ENCODE measurements around the gene RPS8. TPM values are rescaled to one million over a fixed set of nuclear protein-coding genes. Genes with fewer than 3 reads are reported as not detected.
A peak's percentile ranks its signal among the peaks of the same experiment; 100 is the strongest.
"Not testable (repeated sequence)": the region's sequence is repeated elsewhere in the genome, so short reads cannot be mapped to it uniquely, and the experiment has no call there.

The RPS8 gene
- total and polyA plus RNA-seq, 2 donors from 2014 or later: 1,449 to 1,538 TPM

DNA sequence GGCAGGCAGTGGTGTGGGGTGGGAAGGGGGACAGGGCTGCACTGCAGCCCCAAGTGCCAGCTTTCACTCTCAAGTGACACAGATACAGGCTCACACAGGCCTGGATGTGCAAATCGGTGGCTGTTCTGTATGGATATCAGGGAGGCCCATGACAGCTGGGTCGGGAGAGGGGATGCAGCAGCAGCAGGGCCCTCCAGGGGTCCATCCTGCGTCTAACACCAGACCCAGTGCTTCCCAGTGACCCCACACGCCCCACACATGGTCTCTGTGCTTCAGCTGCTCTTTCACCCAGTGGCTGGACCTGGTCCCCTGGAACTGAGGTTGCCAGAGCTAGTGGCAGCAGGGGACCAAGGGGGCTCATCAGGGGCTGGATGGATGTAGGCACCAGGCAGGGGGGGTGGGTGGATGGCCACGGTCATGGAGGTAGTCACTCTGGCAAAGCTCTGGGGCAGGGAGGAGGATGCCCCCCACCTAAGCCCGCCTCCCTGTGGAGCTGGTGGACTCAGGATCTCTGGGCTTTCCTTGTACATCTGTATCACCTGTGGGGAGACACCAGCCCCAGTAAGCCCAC is 46.9 kb downstream of the RPS8 start:
- no peak for FAIRE-seq
- TF ChIP-seq, protein P1, sequence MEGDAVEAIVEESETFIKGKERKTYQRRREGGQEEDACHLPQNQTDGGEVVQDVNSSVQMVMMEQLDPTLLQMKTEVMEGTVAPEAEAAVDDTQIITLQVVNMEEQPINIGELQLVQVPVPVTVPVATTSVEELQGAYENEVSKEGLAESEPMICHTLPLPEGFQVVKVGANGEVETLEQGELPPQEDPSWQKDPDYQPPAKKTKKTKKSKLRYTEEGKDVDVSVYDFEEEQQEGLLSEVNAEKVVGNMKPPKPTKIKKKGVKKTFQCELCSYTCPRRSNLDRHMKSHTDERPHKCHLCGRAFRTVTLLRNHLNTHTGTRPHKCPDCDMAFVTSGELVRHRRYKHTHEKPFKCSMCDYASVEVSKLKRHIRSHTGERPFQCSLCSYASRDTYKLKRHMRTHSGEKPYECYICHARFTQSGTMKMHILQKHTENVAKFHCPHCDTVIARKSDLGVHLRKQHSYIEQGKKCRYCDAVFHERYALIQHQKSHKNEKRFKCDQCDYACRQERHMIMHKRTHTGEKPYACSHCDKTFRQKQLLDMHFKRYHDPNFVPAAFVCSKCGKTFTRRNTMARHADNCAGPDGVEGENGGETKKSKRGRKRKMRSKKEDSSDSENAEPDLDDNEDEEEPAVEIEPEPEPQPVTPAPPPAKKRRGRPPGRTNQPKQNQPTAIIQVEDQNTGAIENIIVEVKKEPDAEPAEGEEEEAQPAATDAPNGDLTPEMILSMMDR (IDR thresholded peaks at IDR 0.05; ENCODE audit: borderline replicate concordance, extremely low read depth, insufficient read depth): no peak
- Histone ChIP-seq H3K36me3 (ENCODE audit: control insufficient read depth in 2 of 3, insufficient read depth in 3 of 3, low read length in 3 of 3) (no peaks in the 10 kb centered on the region), H3K9me3 (ENCODE audit: control insufficient read depth in 2 of 3, insufficient read depth in 1 of 3, low read length in 3 of 3) (no peaks in the 10 kb centered on the region), H3K4me1 (ENCODE audit: control insufficient read depth in 2 of 3, insufficient read depth in 2 of 3, low read depth in 1 of 3, low read length in 3 of 3) (peaks cover 0 to 12% (median 0%) of the 10 kb centered on the region in 3 donors), H3K27me3 (ENCODE audit: control insufficient read depth, insufficient read depth, low read length) (no peaks in the 10 kb centered on the region), H3K9ac (ENCODE audit: low read length in 3 of 3) (no peak overlapping the region), H3K4me3 (ENCODE audit: low read length in 3 of 3) (no peak overlapping the region), H3K27ac (ENCODE audit: low read depth in 2 of 2, low read length in 2 of 2) (no peak overlapping the region)
- peak in 1 of 5 donors; percentile 65 for DNase-seq
- intact Hi-C loops (cut with DNase I): no loop called here

DNA sequence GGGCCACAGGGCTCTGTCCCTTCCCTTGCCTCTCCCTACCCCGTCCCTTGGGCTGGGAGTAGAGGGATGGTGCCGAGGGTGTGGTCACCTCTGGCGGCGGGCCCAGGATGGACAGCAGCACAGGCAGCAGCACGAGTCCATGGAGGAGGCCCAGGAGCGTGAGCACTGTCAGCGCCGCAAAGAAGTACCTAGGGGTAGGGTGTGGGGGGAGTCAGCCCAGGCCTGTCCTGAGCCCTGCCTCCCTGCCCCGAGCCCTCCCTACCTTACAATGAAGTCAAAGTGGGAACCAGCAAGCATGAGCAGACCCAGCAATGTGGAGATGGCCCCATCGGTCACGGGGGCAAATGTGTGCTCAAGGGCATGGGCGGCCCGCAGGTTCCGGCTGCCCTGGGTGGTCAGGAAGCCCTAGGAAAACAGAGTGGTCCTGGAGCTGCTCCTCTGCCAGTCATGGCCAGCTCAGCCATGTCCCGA is 47.7 kb downstream of the RPS8 start:
- Histone ChIP-seq H3K27me3 (ENCODE audit: control insufficient read depth, insufficient read depth, low read length) (no peaks in the 10 kb centered on the region), H3K27ac (ENCODE audit: low read depth in 2 of 2, low read length in 2 of 2) (no peak overlapping the region), H3K4me1 (ENCODE audit: control insufficient read depth in 2 of 3, insufficient read depth in 2 of 3, low read depth in 1 of 3, low read length in 3 of 3) (peaks cover 0 to 12% (median 0%) of the 10 kb centered on the region in 3 donors), H3K4me3 (ENCODE audit: low read length in 3 of 3) (no peak overlapping the region), H3K9me3 (ENCODE audit: control insufficient read depth in 2 of 3, insufficient read depth in 1 of 3, low read length in 3 of 3) (no peaks in the 10 kb centered on the region), H3K36me3 (ENCODE audit: control insufficient read depth in 2 of 3, insufficient read depth in 3 of 3, low read length in 3 of 3) (no peaks in the 10 kb centered on the region), H3K9ac (ENCODE audit: low read length in 3 of 3) (no peak overlapping the region)
- TF ChIP-seq, protein P1 (IDR thresholded peaks at IDR 0.05; ENCODE audit: borderline replicate concordance, extremely low read depth, insufficient read depth): no peak
- intact Hi-C loops (cut with DNase I): no loop called here
- no peak for FAIRE-seq
- DNase-seq: peak in 1 of 5 donors; percentile 68

DNA sequence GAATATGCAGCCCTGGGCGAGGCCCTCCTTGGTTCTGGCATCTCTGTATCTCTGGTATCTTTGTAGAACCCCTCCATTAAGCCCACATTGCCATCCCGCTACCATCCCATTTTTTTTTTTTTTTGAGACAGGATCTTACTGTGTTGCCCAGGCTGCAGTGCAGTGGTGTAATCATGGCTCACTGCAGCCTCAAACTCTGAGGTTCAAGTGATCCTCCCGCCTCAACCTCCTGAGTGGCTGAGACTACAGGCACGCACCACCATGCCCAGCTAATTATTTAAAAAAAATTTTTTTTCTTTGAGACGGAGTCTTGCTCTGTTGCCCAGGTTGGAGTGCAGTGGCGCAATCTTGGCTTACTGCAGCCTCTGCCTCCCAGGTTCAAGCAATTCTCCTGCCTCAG is 49.1 kb downstream of the RPS8 start:
- H3K36me3 ChIP-seq (ENCODE audit: control insufficient read depth in 2 of 3, insufficient read depth in 3 of 3, low read length in 3 of 3); intact Hi-C loops (cut with DNase I); H3K4me3 ChIP-seq (ENCODE audit: low read length in 3 of 3); H3K27me3 ChIP-seq (ENCODE audit: control insufficient read depth, insufficient read depth, low read length); FAIRE-seq; H3K27ac ChIP-seq (ENCODE audit: low read depth in 2 of 2, low read length in 2 of 2); H3K9ac ChIP-seq (ENCODE audit: low read length in 3 of 3); H3K9me3 ChIP-seq (ENCODE audit: control insufficient read depth in 2 of 3, insufficient read depth in 1 of 3, low read length in 3 of 3): not testable (repeated sequence)
- peaks cover 0 to 10% (median 0%) of the 10 kb centered on the region in 3 donors for H3K4me1 ChIP-seq (ENCODE audit: control insufficient read depth in 2 of 3, insufficient read depth in 2 of 3, low read depth in 1 of 3, low read length in 3 of 3)
- DNase-seq: peak in 1 of 5 donors; percentile 35

DNA sequence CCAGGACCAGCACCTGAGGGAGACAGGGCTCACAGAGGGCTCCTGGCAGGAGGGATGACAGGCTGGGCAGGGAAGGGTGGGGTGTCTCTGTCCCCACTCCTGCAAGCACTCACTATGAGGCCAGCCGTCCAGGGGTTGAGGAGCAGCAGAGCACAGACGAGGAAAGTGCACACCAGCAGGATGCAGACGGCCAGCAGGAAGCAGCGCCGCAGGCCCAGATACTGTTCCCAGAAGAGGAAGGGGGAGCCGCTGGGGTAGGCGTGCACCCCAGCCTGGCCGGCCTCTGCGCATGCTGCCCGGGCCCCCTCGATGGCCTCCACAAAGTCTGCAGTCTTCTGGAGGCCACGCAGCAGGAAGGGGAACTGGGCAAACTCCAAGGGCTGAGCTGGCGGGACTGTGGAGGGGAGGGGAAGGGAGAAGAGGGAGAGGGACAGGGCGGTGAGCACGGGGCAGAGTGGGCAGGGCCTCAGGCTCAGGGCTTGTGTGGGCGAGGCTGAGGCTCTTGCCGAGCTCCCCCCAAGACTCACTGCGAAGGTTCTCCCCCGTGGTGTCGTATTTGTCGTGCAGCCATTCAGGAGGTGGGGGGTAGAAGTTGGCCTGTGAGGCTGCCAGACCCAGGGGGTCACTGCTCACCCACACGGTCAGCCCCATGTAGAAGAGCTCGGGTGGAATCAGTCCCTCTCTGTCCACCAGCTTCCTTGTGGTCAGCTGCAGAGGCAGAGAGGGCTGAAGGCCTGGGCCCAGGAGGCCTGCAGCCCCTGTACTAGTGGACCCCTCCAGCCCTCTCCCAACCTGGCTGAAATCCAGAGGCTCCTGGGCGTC is 51.2 kb downstream of the RPS8 start:
- no peaks in the 10 kb centered on the region for H3K9me3 ChIP-seq (ENCODE audit: control insufficient read depth in 2 of 3, insufficient read depth in 1 of 3, low read length in 3 of 3)
- TF ChIP-seq, protein P1 (IDR thresholded peaks at IDR 0.05; ENCODE audit: borderline replicate concordance, extremely low read depth, insufficient read depth): no peak
- no peak overlapping the region for H3K27ac ChIP-seq (ENCODE audit: low read depth in 2 of 2, low read length in 2 of 2)
- intact Hi-C loops (cut with DNase I): no loop called here
- no peaks in the 10 kb centered on the region for H3K4me1 ChIP-seq (ENCODE audit: control insufficient read depth in 2 of 3, insufficient read depth in 2 of 3, low read depth in 1 of 3, low read length in 3 of 3)
- peak in 1 of 5 donors; percentile 76 for DNase-seq
- H3K36me3 ChIP-seq (ENCODE audit: control insufficient read depth in 2 of 3, insufficient read depth in 3 of 3, low read length in 3 of 3): no peaks in the 10 kb centered on the region
- H3K4me3 ChIP-seq (ENCODE audit: low read length in 3 of 3): no peak overlapping the region
- H3K9ac ChIP-seq (ENCODE audit: low read length in 3 of 3): no peak overlapping the region
- no peak for FAIRE-seq
- H3K27me3 ChIP-seq (ENCODE audit: control insufficient read depth, insufficient read depth, low read length): no peaks in the 10 kb centered on the region

All from kidney (tissue), 14 donors.